Measurements from ENCODE around the gene RAD18.

RAD18 gene

DNA sequence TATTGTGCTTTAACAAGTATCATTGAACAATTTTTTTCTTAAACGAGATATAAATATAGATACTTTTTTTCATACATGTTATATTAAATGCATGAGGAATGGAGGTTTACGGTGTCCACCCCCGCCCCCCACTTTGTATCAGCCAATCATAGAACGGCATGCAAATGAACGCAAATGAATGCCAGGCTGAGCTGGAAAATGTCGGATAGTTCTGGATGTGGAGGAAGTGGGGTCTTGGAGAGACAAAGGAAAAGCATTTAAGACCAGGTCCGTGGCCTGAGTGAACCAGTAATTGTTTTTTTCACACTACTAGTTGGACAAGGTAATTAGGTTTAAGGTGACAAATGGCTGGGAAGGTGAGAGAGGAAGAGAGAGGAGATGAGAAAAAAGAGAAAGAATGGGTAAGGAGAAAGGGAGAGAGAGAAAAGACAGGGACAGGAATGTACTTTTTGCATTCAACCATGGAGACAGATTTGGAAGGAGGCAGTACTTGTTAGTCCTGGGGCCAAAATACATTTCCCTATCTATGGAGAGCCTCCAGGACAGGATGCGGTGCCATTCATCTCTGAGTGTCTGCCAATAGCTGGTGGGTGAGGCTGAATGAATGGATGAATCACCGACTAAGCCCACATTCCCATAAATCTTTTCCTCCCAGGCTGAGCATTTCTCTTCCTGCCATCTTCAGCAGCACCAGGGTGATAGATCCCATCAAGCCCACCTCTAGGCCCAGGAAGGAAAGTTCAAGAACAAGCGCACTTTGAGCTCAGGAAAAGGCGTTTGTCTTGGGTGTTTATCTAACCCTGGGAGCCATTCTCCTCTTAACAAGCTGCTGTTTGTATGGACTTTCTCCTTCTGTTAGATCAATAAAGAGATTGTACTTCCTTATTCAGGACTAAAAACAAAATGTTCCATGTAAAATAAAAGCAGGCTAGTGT, 1.4 kb upstream of the RAD18 start:
- no peak for DNase-seq

GRCh38 chr3:8962226-8962861, 928 bp downstream of the RAD18 start:
- DNase-seq, result no peak

GRCh38 chr3:8959668-8960067, 3.6 kb downstream of the RAD18 start:
- peak in 1 of 2 donors; percentile 60 for DNase-seq

- no peak for DNase-seq
Observed at GRCh38 chr3:8954938-8955763, 8.1 kb downstream of the RAD18 start.

DNA sequence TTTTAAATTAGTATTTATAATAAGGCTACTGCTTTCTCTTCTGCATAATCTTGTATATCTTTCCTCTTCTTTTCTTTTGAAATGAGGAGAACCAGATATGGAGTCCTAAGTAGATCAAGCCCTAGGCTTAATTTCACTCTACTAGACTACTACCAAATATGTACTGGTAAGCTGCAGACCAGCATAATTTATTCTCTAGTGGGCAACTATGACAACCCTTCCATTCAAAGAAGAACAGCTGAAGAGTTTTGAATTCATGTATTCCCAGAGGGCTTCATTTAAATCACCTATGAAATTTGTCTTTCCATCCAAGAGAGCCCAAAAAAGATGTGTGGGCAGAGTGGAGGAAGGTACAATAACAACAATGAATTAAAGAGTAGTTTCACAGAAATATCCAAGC, 10.0 kb downstream of the RAD18 start:
- no peak for DNase-seq

DNA sequence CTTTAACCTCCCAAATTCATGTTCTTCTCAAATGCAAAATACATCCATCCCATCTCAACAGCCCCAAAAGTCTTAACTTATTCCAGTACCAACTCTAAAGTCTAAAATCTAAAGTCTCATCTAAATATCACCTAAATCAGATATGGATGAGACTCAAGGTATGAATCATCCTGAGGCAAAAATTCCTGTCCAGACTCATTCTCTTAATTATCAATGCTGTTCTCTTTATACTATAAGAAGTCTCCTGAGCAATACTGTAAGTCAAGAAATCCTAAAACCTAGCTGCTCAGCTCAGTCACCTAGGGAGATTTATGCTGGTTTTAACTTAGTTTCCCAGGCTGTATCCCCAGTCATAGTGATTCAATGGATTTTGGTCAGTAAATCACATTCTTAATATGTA, 11.1 kb downstream of the RAD18 start:
- no peak for DNase-seq

- DNase-seq, result no peak
Observed at GRCh38 chr3:8945890-8946600, 17.2 kb downstream of the RAD18 start.

DNA sequence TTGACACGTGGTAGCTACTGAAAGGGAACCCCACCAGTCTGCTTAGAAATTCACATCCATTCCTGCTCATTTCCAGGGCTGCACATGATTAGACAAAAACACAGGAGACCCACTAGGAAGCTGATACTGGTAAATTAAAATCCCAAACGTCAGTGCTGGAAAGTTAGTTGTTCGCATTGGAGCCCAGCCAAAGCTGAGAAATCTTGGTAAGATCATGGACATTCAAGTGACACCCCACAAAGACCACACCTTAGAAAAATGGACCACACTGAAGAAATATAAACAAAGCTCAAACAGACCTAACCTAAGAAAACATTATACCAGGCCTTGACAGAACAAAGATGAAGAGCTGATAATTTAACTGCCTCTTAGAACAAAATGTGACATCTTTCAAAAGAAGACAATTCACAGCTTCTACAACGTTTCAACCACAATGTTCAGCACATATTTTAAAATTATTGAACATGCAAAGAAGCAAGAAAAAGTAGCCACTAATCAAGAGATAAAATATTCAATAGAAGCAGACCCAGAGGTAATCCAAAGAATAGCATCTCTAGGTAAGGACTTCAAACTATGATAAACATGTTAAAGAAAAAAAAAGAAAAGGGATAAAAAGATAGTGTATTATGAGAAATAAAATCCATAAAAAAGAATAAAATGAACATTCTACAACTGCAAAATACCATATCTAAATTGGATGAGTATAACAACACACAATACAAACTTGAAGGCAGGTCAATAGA, 20.4 kb downstream of the RAD18 start:
- no peak for DNase-seq

- DNase-seq, result no peak
Observed at GRCh38 chr3:8942115-8942514, 21.2 kb downstream of the RAD18 start.

DNA sequence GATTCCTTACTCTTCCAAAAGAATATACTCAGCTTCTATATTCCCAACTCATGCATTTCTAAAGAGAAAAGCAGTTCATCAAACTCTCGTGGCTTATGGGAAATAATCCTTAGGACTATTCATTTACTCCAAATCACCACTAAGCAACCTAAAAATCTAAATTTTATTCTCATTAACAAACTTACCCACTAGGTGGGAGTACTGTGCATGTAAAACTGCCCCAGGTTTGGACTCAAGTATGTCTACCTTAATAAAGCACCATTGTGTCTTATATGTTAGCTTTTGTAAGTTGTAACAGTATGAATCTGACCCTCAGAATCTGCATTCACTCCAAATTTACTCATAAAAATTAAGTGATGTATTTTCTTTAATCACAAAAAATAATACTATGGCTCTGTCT, 25.3 kb downstream of the RAD18 start:
- no peak for DNase-seq

GRCh38 chr3:8937064-8938020, 25.9 kb downstream of the RAD18 start:
- DNase-seq, result no peak

GRCh38 chr3:8932507-8932906, 30.8 kb downstream of the RAD18 start:
- no peak for DNase-seq

GRCh38 chr3:8931342-8931741, 31.9 kb downstream of the RAD18 start:
- no peak for DNase-seq

GRCh38 chr3:8929860-8930259, 33.4 kb downstream of the RAD18 start:
- DNase-seq, result no peak

DNA sequence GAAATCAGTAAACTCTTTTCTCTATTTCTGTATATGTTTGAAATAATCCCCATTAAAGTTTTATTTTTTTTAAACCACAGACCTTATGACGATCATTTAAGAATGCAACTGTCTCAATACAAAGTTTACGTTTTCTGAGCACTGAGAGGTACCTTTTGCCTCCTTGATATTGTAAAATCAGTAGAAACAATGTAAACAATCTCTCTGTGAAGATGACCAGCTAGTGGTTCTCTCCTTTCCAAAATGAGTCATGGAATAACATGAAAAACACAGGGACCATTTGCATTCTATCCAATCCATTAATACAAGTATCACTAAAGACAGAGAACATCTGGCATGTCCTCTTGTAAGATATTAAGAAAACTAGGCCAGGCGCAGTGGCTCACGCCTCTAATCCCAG, 48.8 kb downstream of the RAD18 start:
- no peak for DNase-seq

GRCh38 chr3:8911781-8912180, 51.5 kb downstream of the RAD18 start:
- no peak for DNase-seq

- no peak for DNase-seq
Observed at GRCh38 chr3:8909160-8909559, 54.1 kb downstream of the RAD18 start.

GRCh38 chr3:8903191-8903590, 60.1 kb downstream of the RAD18 start:
- DNase-seq, result no peak

DNA sequence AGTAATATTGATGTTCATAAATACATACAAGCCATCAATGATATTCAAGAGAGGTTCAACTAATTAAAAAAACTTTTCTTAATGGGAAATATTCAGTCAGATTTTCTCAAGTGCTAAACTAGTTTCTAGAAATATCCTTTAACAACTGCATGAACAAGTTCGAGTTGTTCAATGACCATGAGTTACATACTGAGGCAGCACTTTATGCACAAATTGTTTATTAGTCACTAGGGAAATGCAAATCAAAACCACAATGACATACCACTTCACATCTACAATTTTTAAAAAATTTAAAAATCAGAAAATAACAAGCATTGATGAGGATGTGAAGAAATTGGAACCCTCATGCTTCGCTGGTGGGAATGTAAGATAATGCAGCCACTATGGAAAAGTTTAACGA, 62.4 kb downstream of the RAD18 start:
- DNase-seq, result no peak

DNA sequence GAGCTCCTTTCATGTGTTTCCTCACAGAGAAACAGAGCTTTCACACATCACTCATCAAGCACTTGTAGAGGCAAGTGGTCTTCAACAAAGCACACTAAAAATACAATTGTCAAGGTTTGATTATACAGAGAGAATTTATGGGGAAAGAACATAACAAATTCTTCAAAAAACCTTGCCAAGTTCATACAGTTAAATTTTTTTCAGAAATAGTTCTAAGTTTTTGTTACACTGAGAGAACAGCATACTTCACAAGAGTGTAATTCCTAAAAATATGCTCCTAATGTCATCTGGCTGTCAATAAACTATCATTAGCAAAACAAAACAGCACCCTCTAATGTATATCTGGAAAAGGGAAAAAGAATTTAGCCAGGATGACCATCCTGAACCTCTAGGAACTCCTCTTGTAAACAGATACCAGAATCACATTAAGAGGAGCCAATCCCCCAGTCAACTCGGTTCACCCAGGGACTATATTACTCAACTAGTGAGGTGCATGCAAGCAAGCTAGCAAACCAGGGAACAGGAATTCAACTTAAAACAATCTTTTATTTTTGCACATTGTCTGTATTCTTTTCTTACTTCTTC, 63.3 kb downstream of the RAD18 start:
- no peak for DNase-seq

GRCh38 chr3:8895829-8896228, 67.4 kb downstream of the RAD18 start:
- no peak for DNase-seq
